Measurements from ENCODE around the gene SUPT20H. TPM values are rescaled to one million over a fixed set of nuclear protein-coding genes. Genes with fewer than 3 reads are reported as not detected.

Gene SUPT20H
- total and polyA plus RNA-seq, 2 of the 4 experiments (the other 2 are of a cell fraction): 46.6 to 55.1 TPM

DNA sequence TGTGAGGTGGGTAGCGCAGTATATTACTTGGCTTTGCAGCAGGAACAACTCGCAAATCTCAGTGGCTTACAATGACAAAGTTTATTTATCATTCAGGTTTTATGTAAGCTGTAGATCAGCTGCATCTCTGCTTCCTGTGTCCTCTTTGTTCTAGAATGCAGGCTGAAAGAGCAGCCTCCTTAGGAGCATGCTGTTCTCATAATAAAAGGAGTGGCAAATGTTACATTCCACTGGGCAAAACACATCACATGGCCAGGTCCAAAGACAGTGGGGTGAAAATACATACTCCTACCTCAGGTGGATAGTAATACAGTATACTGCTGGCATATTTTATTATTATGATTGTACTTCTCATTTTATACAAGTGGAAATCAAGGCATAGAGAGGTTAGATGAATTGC is 47.2 kb upstream of the SUPT20H start:
- Histone ChIP-seq H4K91ac (ENCODE audit: insufficient read depth, low read depth, low read length) (no peak overlapping the region), H3K4me2 (ENCODE audit: low read depth, low read length) (no peak overlapping the region), H3K23ac (ENCODE audit: low read depth, low read length) (no peak overlapping the region), H3K4me1 (ENCODE audit: control insufficient read depth, insufficient read depth, low read length) (no peaks in the 10 kb centered on the region), H3K36me3 (ENCODE audit: control insufficient read depth, insufficient read depth, low read length) (no peaks in the 10 kb centered on the region), H3K18ac (ENCODE audit: low read depth, low read length) (no peak overlapping the region), H2BK20ac (ENCODE audit: low read depth, low read length) (no peak overlapping the region), H3K9me3 (ENCODE audit: control insufficient read depth, insufficient read depth, low read length) (peaks cover 2% of the 10 kb centered on the region; the same call in 1 of the 2 replicates), H2AK9ac (replicated peaks; ENCODE audit: low read depth, low read length, poor library complexity) (no peak overlapping the region), H3K9me1 (ENCODE audit: insufficient read depth, low read length) (no peaks in the 10 kb centered on the region), H2BK120ac (ENCODE audit: low read depth, low read length) (no peak overlapping the region), H4K20me1 (ENCODE audit: insufficient read depth, low read length) (no peaks in the 10 kb centered on the region), H3K4ac (ENCODE audit: low read depth, low read length) (no peak overlapping the region), H2AK5ac (ENCODE audit: low read depth, low read length) (no peak overlapping the region), H2BK5ac (ENCODE audit: low read depth, low read length, poor library complexity, severe bottlenecking) (no peak overlapping the region), H3K79me1 (ENCODE audit: low read depth in 1 of 2, low read length in 2 of 2) (no peaks in the 10 kb centered on the region), H3K14ac (replicated peaks; ENCODE audit: low read depth, low read length) (no peak overlapping the region), H4K5ac (ENCODE audit: low read depth, low read length) (no peak overlapping the region), H3K56ac (ENCODE audit: extremely low read depth, insufficient read depth, low read length) (no peak overlapping the region), H3K9ac (ENCODE audit: low read depth, low read length) (no peak overlapping the region), H3K4me3 (ENCODE audit: insufficient read depth, low read depth, low read length) (no peak overlapping the region), H3K27me3 (ENCODE audit: control insufficient read depth, insufficient read depth, low read length) (no peaks in the 10 kb centered on the region), H2BK15ac (ENCODE audit: low read depth, low read length) (no peak overlapping the region), H2AFZ (replicated peaks; ENCODE audit: low read length, poor library complexity) (no peak overlapping the region), H4K8ac (ENCODE audit: low read depth in 2 of 2, low read length in 2 of 2) (no peak overlapping the region), H3K27ac (ENCODE audit: insufficient read depth, low read length) (no peak overlapping the region)
- in situ Hi-C loops (cut with MboI; ENCODE audit: low sequenced_read_pairs): no loop called here
- intact Hi-C loops (cut with micrococcal nuclease): loop anchor here (5.0 kb wide), 2 partner anchors 306 to 371 kb away; no protein-coding TSS in a partner anchor
- ATAC-seq (ENCODE audit: low read depth) (no peak; the same call in 1 of the 2 replicates), DNase-seq (peak; percentile 6)
- ChIA-PET CTCF (interaction anchor here (1.4 kb wide), 1 partner anchor 373 kb away, joined by 4 read pairs; no protein-coding TSS in a partner anchor), POLR2A (ENCODE audit: unreplicated experiment) (no interaction called here)
- dilution Hi-C loops (cut with HindIII; ENCODE audit: low sequenced_read_pairs, unreplicated experiment): no loop called here
- TF ChIP-seq, protein P1, sequence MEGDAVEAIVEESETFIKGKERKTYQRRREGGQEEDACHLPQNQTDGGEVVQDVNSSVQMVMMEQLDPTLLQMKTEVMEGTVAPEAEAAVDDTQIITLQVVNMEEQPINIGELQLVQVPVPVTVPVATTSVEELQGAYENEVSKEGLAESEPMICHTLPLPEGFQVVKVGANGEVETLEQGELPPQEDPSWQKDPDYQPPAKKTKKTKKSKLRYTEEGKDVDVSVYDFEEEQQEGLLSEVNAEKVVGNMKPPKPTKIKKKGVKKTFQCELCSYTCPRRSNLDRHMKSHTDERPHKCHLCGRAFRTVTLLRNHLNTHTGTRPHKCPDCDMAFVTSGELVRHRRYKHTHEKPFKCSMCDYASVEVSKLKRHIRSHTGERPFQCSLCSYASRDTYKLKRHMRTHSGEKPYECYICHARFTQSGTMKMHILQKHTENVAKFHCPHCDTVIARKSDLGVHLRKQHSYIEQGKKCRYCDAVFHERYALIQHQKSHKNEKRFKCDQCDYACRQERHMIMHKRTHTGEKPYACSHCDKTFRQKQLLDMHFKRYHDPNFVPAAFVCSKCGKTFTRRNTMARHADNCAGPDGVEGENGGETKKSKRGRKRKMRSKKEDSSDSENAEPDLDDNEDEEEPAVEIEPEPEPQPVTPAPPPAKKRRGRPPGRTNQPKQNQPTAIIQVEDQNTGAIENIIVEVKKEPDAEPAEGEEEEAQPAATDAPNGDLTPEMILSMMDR (conservative IDR thresholded peaks at IDR 0.05; ENCODE audit: low read depth, low read length): no peak
- TF ChIP-seq MAZ (IDR thresholded peaks at IDR 0.05; ENCODE audit: borderline replicate concordance, low read depth, low read length) (no peak), FOS (IDR thresholded peaks at IDR 0.05; ENCODE audit: low read depth, low read length) (no peak), CEBPB (IDR thresholded peaks at IDR 0.05; ENCODE audit: low read depth, low read length) (no peak), MAFK (IDR thresholded peaks at IDR 0.05; ENCODE audit: low read depth, low read length) (no peak), BHLHE40 (IDR thresholded peaks at IDR 0.05; ENCODE audit: low read depth, low read length) (no peak), POLR2A (IDR thresholded peaks at IDR 0.05; ENCODE audit: low read depth, low read length) (no peak), RFX5 (IDR thresholded peaks at IDR 0.05; ENCODE audit: low read depth, low read length) (no peak), RCOR1 (IDR thresholded peaks at IDR 0.05; ENCODE audit: insufficient replicate concordance, low read length) (no peak), RAD21 (IDR thresholded peaks at IDR 0.05; ENCODE audit: low read length) (no peak), MXI1 (IDR thresholded peaks at IDR 0.05; ENCODE audit: borderline replicate concordance, low read depth, low read length) (no peak), CHD1 (IDR thresholded peaks at IDR 0.05; ENCODE audit: low read depth, low read length) (no peak), SMC3 (IDR thresholded peaks at IDR 0.05; ENCODE audit: low read depth, low read length) (no peak), NFE2L2 (IDR thresholded peaks at IDR 0.05; ENCODE audit: low read depth, low read length) (no peak)
- TF ChIP-seq, protein P2, sequence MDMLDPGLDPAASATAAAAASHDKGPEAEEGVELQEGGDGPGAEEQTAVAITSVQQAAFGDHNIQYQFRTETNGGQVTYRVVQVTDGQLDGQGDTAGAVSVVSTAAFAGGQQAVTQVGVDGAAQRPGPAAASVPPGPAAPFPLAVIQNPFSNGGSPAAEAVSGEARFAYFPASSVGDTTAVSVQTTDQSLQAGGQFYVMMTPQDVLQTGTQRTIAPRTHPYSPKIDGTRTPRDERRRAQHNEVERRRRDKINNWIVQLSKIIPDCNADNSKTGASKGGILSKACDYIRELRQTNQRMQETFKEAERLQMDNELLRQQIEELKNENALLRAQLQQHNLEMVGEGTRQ (IDR thresholded peaks at IDR 0.05; ENCODE audit: low read depth, low read length): no peak
- TF ChIP-seq, protein P3, sequence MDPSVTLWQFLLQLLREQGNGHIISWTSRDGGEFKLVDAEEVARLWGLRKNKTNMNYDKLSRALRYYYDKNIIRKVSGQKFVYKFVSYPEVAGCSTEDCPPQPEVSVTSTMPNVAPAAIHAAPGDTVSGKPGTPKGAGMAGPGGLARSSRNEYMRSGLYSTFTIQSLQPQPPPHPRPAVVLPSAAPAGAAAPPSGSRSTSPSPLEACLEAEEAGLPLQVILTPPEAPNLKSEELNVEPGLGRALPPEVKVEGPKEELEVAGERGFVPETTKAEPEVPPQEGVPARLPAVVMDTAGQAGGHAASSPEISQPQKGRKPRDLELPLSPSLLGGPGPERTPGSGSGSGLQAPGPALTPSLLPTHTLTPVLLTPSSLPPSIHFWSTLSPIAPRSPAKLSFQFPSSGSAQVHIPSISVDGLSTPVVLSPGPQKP (IDR thresholded peaks at IDR 0.05; ENCODE audit: borderline replicate concordance, low read depth, low read length): no peak
- no TSS peak for BruUV-seq (replicated peaks)
- no CpG with 5 or more reads among the region's 2 CpGs for WGBS, 2 experiments (ENCODE audit: extremely low coverage in 2 of 2, insufficient read length in 1 of 2)

All from IMR-90 (cell line).